ENCODE data around the gene PALM3.

DNA sequence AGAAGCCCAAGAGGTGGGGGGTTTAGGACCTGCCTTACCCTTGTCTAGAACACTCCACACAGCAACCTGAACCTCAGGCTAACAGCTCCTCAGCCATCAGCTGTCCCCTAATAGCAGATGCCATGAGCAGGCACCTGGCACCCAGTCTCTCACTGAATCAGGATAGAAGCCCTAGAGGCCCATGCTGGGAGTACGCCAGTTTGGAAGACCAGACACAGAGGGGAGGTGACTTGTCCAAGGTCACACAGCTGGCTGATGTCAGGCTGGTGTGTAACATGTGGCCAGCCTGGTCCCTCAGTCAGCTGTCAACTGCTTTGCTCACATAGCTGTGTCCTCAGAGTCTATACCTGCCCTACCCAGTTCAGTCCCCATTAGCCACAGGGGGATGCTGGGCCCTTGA, 41.4 kb upstream of the PALM3 start:
- no peak for TF ChIP-seq POLR2A (IDR thresholded peaks at IDR 0.05)
- no peak for TF ChIP-seq CTCF (IDR thresholded peaks at IDR 0.05)

All from ovary (tissue), 3 donors.